Naive B cell (primary cell): ENCODE data around the gene ATP2B2. TPM values are rescaled to one million over a fixed set of nuclear protein-coding genes. Genes with fewer than 3 reads are reported as not detected.
A peak's percentile ranks its signal among the peaks of the same experiment; 100 is the strongest.
"Not testable (repeated sequence)": the region's sequence is repeated elsewhere in the genome, so short reads cannot be mapped to it uniquely, and the experiment has no call there.

Experiments
- ATAC-seq, 2 donors: fragments of 150-1000 bp; cut with Tn5 transposase; 2 replicates each; pipeline ENCODE4 v1.10.0; 2021; ENCODE audit warnings: low read depth in 2 of 2, mild to moderate bottlenecking in 2 of 2, moderate library complexity in 2 of 2
- DNase-seq: peaks from one replicate; pipeline ENCODE4 v3.0.0; 2022
- H3K27ac Mint-ChIP-seq, 6 donors: one replicate each; pipeline ENCODE4 v1.8.0; 2020 to 2022; ENCODE audit warnings: mild to moderate bottlenecking in 6 of 6, mixed read lengths in 6 of 6, moderate library complexity in 5 of 6, inconsistent platforms in 2 of 6
- H3K27me3 Mint-ChIP-seq, 3 donors: one replicate each; pipeline ENCODE4 v1.8.0; 2021 to 2022; ENCODE audit warnings: mixed read lengths in 3 of 3, mild to moderate bottlenecking in 1 of 3
- H3K36me3 Mint-ChIP-seq, 2 donors: one replicate each; pipeline ENCODE4 v1.8.0; 2020 to 2022; ENCODE audit warnings: mixed read lengths in 2 of 2, inconsistent platforms in 1 of 2, mild to moderate bottlenecking in 1 of 2
- H3K4me1 Mint-ChIP-seq, 3 donors: one replicate each; pipeline ENCODE4 v1.8.0; 2020 to 2022; ENCODE audit warnings: mixed read lengths in 3 of 3, inconsistent platforms in 1 of 3, mild to moderate bottlenecking in 1 of 3, moderate library complexity in 1 of 3
- H3K4me3 Mint-ChIP-seq, 8 donors: one replicate each; pipeline ENCODE4 v1.8.0; 2020 to 2022; ENCODE audit warnings: mild to moderate bottlenecking in 8 of 8, mixed read lengths in 8 of 8, moderate library complexity in 8 of 8, inconsistent platforms in 2 of 8
- H3K9me3 Mint-ChIP-seq, 7 donors: one replicate each; pipeline ENCODE4 v1.8.0; 2020 to 2022; ENCODE audit warnings: mixed read lengths in 7 of 7, mild to moderate bottlenecking in 5 of 7, inconsistent platforms in 2 of 7, moderate library complexity in 1 of 7
- polyA plus RNA-seq, 6 donors: library from polyadenylated mRNA; unstranded; fragments of 300-500 nt; fragmentation: Illumina TruSeq; gene quantifications; one replicate each; pipeline ENCODE4 v1.2.3, GENCODE V29; 2021; ENCODE audit warnings: low read depth in 6 of 6

ATP2B2 gene
- polyA plus RNA-seq, 6 donors from 2014 or later, result 0.06 TPM; not detected in 5

DNA sequence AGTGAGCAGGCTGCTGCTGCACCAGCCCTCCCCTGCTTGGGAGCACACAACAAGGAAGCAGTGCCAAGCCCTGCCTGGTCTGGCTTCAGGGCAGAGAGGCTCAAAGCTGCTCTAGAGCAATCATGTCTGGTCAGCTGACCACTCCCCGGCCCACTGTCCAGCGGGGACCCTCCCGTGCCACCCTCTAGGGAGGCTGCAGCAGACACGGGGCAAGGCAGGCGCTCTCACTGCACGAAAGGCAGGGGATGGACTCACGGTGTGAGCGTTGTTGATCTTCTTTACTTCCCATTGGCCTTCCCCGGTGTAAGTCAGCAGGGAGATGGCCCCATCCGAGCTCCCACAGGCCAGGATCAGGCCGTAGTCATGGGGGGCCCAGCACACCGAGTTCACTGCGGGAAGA, 193.7 kb downstream of the ATP2B2 start:
- Mint-ChIP-seq H3K4me3 (no peak overlapping the region), H3K4me1 (no peaks in the 10 kb centered on the region), H3K9me3 (no peaks in the 10 kb centered on the region), H3K27ac (peak overlapping the region in 1 of 6 donors; percentile 93), H3K27me3 (no peaks in the 10 kb centered on the region), H3K36me3 (peaks cover 16 to 28% of the 10 kb centered on the region in 2 donors)
- ATAC-seq (no peak), DNase-seq (no peak)

DNA sequence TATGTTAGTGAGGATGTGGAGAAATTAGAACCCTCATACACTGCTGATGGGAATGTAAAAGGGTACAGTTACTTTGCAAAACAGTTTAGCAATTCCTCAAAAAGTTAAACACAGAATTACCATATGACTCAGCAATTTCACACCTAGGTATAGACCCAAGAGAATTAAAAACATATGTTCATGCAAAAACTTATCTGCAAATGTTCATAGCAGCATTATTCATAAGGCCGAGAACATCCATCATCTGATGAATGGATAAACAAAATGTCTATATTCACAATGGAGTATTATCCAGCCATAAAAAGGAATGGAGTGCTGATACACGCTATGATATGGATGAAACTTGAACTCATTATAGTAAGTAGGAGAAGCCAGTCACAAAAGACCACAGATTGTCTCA, 194.8 kb downstream of the ATP2B2 start:
- Mint-ChIP-seq H3K27ac (no peak overlapping the region), H3K4me1 (no peaks in the 10 kb centered on the region), H3K36me3 (peaks cover 22 to 28% of the 10 kb centered on the region in 2 donors), H3K9me3 (no peaks in the 10 kb centered on the region), H3K27me3 (no peaks in the 10 kb centered on the region), H3K4me3 (no peak overlapping the region)
- ATAC-seq (no peak), DNase-seq (no peak)

GRCh38 chr3:10309736-10310135, 195.7 kb downstream of the ATP2B2 start:
- H3K9me3 Mint-ChIP-seq, result no peaks in the 10 kb centered on the region
- H3K4me1 Mint-ChIP-seq, result no peaks in the 10 kb centered on the region
- DNase-seq (no peak), ATAC-seq (no peak)
- H3K27me3 Mint-ChIP-seq, result no peaks in the 10 kb centered on the region
- H3K4me3 Mint-ChIP-seq, result no peak overlapping the region
- H3K36me3 Mint-ChIP-seq, result peaks cover 23 to 28% of the 10 kb centered on the region in 2 donors
- H3K27ac Mint-ChIP-seq, result peak overlapping the region in 2 of 6 donors; percentile 26 to 29

DNA sequence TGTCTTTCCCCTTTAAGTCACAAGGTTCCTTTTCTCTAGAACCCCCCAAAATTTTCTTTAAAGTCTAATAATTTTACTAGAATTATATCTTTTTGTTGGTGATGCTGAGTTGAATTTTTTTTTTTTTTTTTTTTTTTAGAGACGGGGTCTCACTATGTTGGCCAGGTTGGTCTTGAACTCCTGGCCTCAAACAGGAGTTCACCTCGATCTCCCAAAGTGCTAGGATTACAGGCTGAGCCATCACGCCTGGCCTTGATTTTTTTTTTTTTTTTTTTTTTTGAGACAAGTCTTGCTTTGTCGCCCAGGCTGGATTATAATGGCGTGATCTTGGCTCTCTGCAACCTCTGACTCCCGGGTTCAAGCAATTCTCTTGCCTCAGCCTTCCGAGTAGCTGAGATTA, 196.7 kb downstream of the ATP2B2 start:
- H3K27ac Mint-ChIP-seq, result no peak overlapping the region
- DNase-seq, result no peak
- ATAC-seq, result no peak
- H3K4me3 Mint-ChIP-seq, result no peak overlapping the region
- H3K9me3 Mint-ChIP-seq, result no peaks in the 10 kb centered on the region
- H3K4me1 Mint-ChIP-seq, result no peaks in the 10 kb centered on the region
- peaks cover 20 to 26% of the 10 kb centered on the region in 2 donors for H3K36me3 Mint-ChIP-seq
- no peaks in the 10 kb centered on the region for H3K27me3 Mint-ChIP-seq

DNA sequence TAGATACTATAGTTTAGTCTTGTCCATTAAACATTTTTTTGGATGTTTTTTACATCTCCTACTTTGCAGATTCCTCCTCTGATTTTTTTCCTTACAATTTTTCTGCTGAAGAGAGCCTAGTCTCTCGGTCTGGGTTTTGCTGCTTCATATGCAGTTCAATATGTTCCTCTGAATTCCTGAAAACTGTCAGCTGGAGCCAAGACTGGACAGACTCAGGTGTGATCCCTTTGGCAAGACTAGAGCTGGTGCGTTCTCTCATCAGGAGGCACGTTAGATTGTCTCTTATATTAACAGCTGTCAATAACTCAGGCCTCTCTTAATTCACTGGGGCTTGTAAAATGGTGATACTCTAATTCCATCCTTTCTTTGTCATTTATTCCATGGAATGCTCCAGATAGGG, 199.2 kb downstream of the ATP2B2 start:
- Mint-ChIP-seq H3K9me3 (no peaks in the 10 kb centered on the region), H3K4me1 (no peaks in the 10 kb centered on the region), H3K4me3 (no peak overlapping the region), H3K36me3 (peaks cover 15 to 35% of the 10 kb centered on the region in 2 donors), H3K27me3 (no peaks in the 10 kb centered on the region), H3K27ac (peak overlapping the region in 2 of 6 donors; percentile 17 to 32)
- ATAC-seq, result no peak
- DNase-seq, result no peak

DNA sequence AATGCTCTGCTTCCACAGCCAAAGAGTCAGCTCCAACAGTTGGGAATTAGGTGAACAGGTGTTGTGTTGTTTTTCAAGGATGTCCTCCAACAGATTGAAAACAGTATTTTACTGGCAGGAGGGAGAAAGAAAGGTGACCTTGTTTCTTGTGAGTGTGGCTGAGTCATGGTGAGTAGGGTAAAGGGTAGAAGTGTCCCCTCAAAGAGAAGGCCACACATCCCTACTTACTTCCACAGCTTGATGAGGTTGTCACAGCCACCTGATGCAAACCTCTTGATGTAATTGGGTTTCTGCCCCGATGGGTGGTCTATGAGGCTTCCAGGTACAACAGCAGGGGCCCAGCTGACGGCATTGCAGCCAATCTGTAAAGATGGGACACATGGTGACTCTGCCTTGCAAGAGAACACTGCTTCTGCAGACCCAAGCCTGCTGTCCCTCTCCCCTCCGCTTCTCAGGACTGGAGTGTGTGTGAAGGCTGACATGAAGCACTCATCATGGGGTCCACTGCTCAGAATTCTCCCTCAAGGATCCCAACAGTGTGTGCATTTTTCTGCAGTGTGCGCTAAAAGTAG, 200.0 kb downstream of the ATP2B2 start:
- no peak overlapping the region for H3K4me3 Mint-ChIP-seq
- no peaks in the 10 kb centered on the region for H3K27me3 Mint-ChIP-seq
- H3K36me3 Mint-ChIP-seq, result peaks cover 17 to 37% of the 10 kb centered on the region in 2 donors
- no peaks in the 10 kb centered on the region for H3K4me1 Mint-ChIP-seq
- ATAC-seq, result no peak
- H3K9me3 Mint-ChIP-seq, result no peaks in the 10 kb centered on the region
- DNase-seq, result no peak
- peak overlapping the region in 4 of 6 donors; percentile 17 to 78 (median 30) for H3K27ac Mint-ChIP-seq

GRCh38 chr3:10304905-10305304, 200.5 kb downstream of the ATP2B2 start:
- Mint-ChIP-seq H3K27ac (peak overlapping the region in 1 of 6 donors; percentile 32), H3K9me3 (no peaks in the 10 kb centered on the region), H3K4me3 (no peak overlapping the region), H3K4me1 (peaks cover under 1 to 4% (median 2%) of the 10 kb centered on the region in 3 donors), H3K36me3 (peaks cover 17 to 37% of the 10 kb centered on the region in 2 donors), H3K27me3 (no peaks in the 10 kb centered on the region)
- DNase-seq (no peak), ATAC-seq (no peak)

DNA sequence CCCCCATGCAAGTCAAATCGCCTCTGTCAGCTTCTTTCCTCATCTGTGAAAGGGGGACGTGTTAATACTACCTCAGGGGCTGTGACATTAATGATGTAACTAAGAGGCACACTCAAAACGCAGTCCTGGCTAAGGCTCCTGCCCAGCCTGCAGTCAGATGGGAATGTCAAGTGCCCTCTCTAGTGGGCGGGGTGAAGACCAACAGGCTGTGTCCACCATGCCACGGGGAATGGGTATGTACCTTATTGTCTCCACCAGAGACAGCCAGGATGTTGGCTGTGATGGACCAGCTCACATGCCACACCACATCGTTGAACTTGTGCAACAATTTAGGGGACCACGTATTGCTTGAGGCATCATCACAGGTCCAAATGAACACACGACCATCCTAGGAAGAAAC, 201.6 kb downstream of the ATP2B2 start:
- Mint-ChIP-seq H3K36me3 (peaks cover 7 to 30% of the 10 kb centered on the region in 2 donors), H3K27ac (peak overlapping the region in 1 of 6 donors; percentile 78), H3K4me1 (peaks cover 8 to 12% (median 9%) of the 10 kb centered on the region in 3 donors), H3K4me3 (no peak overlapping the region), H3K9me3 (no peaks in the 10 kb centered on the region), H3K27me3 (no peaks in the 10 kb centered on the region)
- ATAC-seq, result no peak
- no peak for DNase-seq

DNA sequence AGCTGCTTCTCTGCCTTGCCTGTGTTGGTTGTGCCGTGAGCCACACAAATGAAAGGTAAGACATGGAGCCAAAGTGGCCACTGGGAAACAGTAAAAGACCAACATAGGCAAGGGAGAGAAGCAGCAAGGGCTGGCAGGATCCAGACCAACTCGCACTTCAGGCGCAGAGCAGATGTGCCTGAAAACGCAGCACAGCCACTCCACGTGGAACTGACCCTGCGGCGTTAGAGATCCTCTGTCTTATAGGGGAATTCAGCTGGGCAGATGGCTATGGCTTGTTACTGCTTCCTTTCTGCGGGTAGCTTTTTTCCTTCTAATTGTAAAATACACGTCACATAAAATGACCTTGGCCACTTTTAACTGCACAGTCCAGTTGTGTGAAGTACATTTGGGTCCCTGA, 202.3 kb downstream of the ATP2B2 start:
- peaks cover 8 to 12% (median 9%) of the 10 kb centered on the region in 3 donors for H3K4me1 Mint-ChIP-seq
- peak overlapping the region in 1 of 6 donors; percentile 76 for H3K27ac Mint-ChIP-seq
- ATAC-seq (no peak), DNase-seq (no peak)
- H3K36me3 Mint-ChIP-seq, result peaks cover 7 to 27% of the 10 kb centered on the region in 2 donors
- no peak overlapping the region for H3K4me3 Mint-ChIP-seq
- no peaks in the 10 kb centered on the region for H3K27me3 Mint-ChIP-seq
- H3K9me3 Mint-ChIP-seq, result no peaks in the 10 kb centered on the region

DNA sequence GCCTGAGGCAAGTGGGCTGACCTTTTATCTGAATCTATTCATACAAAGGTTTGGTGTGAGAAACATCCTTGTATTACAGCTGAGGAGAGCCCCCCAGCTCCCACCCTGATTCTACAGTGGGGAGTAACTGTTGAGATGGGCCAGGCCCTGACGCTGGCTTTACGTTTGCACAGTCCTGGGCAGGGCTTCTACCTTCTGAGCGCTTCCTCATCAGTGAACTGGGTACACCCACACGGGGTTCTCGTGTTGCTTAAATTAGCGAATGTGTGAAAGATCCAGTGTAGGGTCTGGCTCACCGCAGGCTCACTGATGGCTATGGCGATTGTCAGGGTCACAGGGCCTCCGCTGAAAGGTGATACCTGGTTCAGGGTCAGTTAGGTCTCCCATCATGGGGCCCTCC, 205.3 kb downstream of the ATP2B2 start:
- DNase-seq, result no peak
- Mint-ChIP-seq H3K36me3 (peaks cover 17 to 18% of the 10 kb centered on the region in 2 donors), H3K9me3 (no peaks in the 10 kb centered on the region), H3K4me1 (peaks cover 9 to 14% (median 11%) of the 10 kb centered on the region in 3 donors), H3K27ac (peak overlapping the region in 5 of 6 donors; percentile 63 to 95 (median 92)), H3K27me3 (no peaks in the 10 kb centered on the region), H3K4me3 (no peak overlapping the region)
- ATAC-seq, result no peak

DNA sequence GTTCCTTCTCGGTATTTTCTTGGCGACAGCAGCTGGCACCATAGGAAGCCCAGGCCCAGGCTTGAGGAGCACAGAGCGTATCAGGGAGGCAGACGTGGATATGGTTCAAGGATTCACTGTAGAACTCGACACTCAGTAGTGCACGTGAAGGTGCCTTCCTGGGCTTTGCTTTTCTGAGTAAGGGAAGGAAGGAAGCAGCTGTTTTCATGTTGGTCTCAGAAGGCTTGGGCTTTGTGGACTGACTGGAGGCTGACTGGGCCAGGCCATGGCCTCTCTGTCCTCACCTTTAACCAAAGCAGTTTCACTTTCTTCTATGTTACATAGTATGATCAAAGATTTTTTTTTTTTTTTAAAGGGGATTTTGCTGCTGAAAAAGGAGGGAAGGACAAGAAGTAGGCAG, 205.7 kb downstream of the ATP2B2 start:
- peaks cover 12 to 15% (median 15%) of the 10 kb centered on the region in 3 donors for H3K4me1 Mint-ChIP-seq
- H3K36me3 Mint-ChIP-seq, result peaks cover 17 to 18% of the 10 kb centered on the region in 2 donors

DNA sequence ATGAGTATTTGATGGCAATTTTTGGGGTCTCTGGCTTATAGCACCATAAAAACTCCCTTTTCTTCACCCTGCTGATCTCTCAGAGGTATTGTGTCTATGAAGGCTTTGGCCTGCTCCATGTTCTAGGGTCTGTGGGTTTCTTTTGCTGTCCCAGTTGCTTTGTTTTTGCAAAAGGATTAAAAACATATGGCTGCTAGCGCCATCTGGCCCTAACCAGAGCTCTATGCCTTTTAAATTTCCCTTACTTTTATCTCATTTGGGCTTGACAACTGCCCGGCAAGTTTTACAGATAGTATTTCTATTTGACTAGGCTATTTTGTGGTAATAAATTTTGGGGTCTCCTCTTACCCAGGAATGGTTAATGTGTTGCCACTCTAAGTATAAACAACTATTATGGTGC, 206.2 kb downstream of the ATP2B2 start:
- Mint-ChIP-seq H3K4me3 (no peak overlapping the region), H3K4me1 (peaks cover 15 to 20% (median 19%) of the 10 kb centered on the region in 3 donors), H3K36me3 (peaks cover 17 to 18% of the 10 kb centered on the region in 2 donors), H3K9me3 (no peaks in the 10 kb centered on the region), H3K27me3 (no peaks in the 10 kb centered on the region), H3K27ac (peak overlapping the region in 5 of 6 donors; percentile 44 to 95 (median 80))
- ATAC-seq (no peak), DNase-seq (no peak)

More for the DNA sequence above, 205.7 kb downstream of the ATP2B2 start:
- no peak overlapping the region for H3K4me3 Mint-ChIP-seq
- DNase-seq (no peak), ATAC-seq (peak; percentile 46 to 64)
- H3K27me3 Mint-ChIP-seq, result no peaks in the 10 kb centered on the region
- no peaks in the 10 kb centered on the region for H3K9me3 Mint-ChIP-seq
- H3K27ac Mint-ChIP-seq, result peak overlapping the region; percentile 50 to 95 (median 86)

GRCh38 chr3:10298064-10298463, 207.3 kb downstream of the ATP2B2 start:
- H3K9me3 Mint-ChIP-seq, ATAC-seq, H3K27me3 Mint-ChIP-seq, H3K27ac Mint-ChIP-seq, DNase-seq, H3K4me3 Mint-ChIP-seq: not testable (repeated sequence)
- Mint-ChIP-seq H3K4me1 (peaks cover 20 to 30% (median 25%) of the 10 kb centered on the region in 3 donors), H3K36me3 (peaks cover 9 to 17% of the 10 kb centered on the region in 2 donors)

DNA sequence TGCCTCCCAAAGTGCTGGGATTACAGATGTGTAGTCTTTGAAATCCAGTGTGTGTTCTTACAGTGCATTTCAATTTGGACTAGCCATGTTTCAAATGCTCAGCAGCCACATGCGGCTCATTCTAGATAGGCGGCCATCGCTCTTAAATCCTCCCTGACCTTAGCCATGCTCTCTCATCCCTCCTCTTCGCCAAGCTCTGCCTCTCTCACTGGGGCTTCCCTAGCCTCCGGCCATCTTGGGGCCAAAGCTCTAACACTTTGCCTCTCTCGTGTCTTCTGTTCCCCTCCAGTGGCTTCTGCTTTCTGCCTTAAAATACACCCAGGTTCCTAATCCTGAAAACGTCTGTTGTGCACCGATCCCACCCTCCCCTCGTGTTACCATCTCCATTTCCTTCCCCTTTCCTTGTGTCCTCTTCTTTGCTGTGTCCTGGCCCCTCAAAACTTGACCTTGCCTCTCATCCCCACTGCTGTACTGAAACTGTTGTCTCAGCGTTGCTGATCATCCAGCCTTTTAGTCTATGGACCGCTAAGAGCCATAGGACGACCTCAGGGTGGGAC, 211.3 kb downstream of the ATP2B2 start:
- no peak for ATAC-seq
- no peak for DNase-seq

More for the DNA sequence above, 211.3 kb downstream of the ATP2B2 start:
- H3K9me3 Mint-ChIP-seq, result no peaks in the 10 kb centered on the region
- no peaks in the 10 kb centered on the region for H3K27me3 Mint-ChIP-seq
- peaks cover 29 to 40% (median 37%) of the 10 kb centered on the region in 3 donors for H3K4me1 Mint-ChIP-seq
- peak overlapping the region in 6 of 8 donors; percentile 8 to 73 (median 52) for H3K4me3 Mint-ChIP-seq
- peak overlapping the region; percentile 33 to 95 (median 74) for H3K27ac Mint-ChIP-seq
- H3K36me3 Mint-ChIP-seq, result peaks cover 0 to 10% of the 10 kb centered on the region in 2 donors
